Measurements from ENCODE around the gene SUCLG1. TPM values are rescaled to one million over a fixed set of nuclear protein-coding genes. Genes with fewer than 3 reads are reported as not detected.

Gene SUCLG1
- 100 to 1,000 TPM in 1 of 2 donors, 10 to 100 TPM in 1; 60.5 to 149 TPM for total RNA-seq
- polyA plus RNA-seq: 100 to 1,000 TPM; 101 to 138 TPM

DNA sequence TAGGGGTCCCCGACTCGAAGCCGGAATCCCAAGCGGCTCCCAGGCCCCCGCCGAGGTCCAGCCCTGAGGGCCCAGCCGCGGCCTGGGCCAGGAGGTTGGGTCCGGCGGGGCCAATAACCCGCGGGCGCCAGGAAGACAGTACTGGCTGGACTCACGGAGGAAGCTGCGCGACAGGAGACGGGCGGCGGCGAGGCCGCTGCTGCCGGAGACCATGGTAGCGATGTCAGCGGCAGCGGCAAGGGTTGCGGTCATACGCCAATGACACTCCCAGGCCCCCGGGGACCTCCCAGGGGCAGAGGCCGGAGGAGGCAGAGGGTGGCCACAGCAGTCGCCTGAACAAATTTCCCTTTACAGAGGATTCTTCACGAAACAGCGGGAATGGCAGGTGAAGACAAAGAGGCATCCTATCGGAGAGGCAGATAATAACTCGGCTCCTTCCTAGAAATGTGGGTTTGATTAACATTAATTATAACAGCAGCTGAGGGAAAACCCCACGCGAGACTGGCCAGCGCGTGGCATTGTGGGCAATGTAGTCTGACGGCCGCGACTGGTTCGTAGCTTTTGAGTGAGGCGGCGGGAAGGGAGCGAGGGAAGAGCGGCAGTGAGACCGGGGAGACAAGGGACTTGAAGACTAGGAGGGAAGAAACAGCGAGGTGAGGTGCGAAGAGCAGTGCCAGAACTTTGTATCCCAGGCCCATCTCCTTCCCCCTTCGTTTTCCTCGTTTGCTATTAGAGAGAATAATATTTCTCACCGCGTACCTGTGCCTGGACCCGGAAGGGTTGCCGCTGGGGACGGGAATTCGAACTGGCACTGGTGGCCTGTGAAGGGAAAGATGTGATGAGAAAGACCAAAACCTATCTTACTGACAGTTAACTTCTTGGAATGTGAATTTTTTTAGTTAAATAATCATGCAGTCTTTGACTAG, at the start of gene SUCLG1:
TSS of gene SUCLG1 (minus strand) at position 263 of the 926 bp plus-strand sequence. CDS start at position 252, 11 bp downstream.
- Histone ChIP-seq H3K36me3 (ENCODE audit: control insufficient read depth in 4 of 4, insufficient read depth in 3 of 4, low read depth in 1 of 4, low read length in 3 of 4) (no peaks in the 10 kb centered on the region), H3K27me3 (ENCODE audit: control insufficient read depth in 4 of 4, insufficient read depth in 4 of 4, low read length in 3 of 4) (no peaks in the 10 kb centered on the region), H3K9me3 (ENCODE audit: control insufficient read depth in 4 of 4, low read length in 3 of 4) (no peaks in the 10 kb centered on the region), H3K4me1 (ENCODE audit: control insufficient read depth in 4 of 4, insufficient read depth in 4 of 4, low read length in 3 of 4) (peaks cover 5 to 47% (median 35%) of the 10 kb centered on the region in 4 donors), H3K4me3 (ENCODE audit: low read depth in 1 of 3, low read length in 3 of 3) (peak within 1 kb of the TSS; percentile 80 to 99 (median 98)), H3K27ac (ENCODE audit: low read depth in 1 of 2, low read length in 2 of 2) (peak within 1 kb of the TSS; percentile 89 to 93), H3K9ac (ENCODE audit: low read depth in 1 of 2, low read length in 2 of 2) (peak within 1 kb of the TSS; percentile 80 to 85)
- DNase-seq (ENCODE audit: low spot score): peak; percentile 84
- under 1% methylated on average over 57 of the region's 57 CpGs for WGBS
- TF ChIP-seq RAD21 (IDR thresholded peaks at IDR 0.05) (no peak), FOXA2 (IDR thresholded peaks at IDR 0.05) (no peak), GABPA (IDR thresholded peaks at IDR 0.05 in 1 of 2, conservative IDR thresholded peaks at IDR 0.05 in 1 of 2) (peak in 1 of 2 donors; percentile 52), YY1 (IDR thresholded peaks at IDR 0.05) (peak; percentile 89), TAF1 (conservative IDR thresholded peaks at IDR 0.05) (no peak), FOXA1 (IDR thresholded peaks at IDR 0.05) (no peak), HNF4A (conservative IDR thresholded peaks at IDR 0.05) (peak; percentile 49), SP1 (IDR thresholded peaks at IDR 0.05) (peak; percentile 50), NR2F2 (IDR thresholded peaks at IDR 0.05) (peak; percentile 85), RXRA (IDR thresholded peaks at IDR 0.05) (peak in 1 of 2 donors; percentile 40), EGR1 (IDR thresholded peaks at IDR 0.05; ENCODE audit: low read depth in 2 of 2) (peak in 1 of 2 donors; percentile 17), JUND (IDR thresholded peaks at IDR 0.05) (peak; percentile 45 to 52), HNF4G (IDR thresholded peaks at IDR 0.05) (peak; percentile 4)
- TF ChIP-seq, protein P1, sequence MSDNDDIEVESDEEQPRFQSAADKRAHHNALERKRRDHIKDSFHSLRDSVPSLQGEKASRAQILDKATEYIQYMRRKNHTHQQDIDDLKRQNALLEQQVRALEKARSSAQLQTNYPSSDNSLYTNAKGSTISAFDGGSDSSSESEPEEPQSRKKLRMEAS (IDR thresholded peaks at IDR 0.05): peak; percentile 69
- TF ChIP-seq, protein P2, sequence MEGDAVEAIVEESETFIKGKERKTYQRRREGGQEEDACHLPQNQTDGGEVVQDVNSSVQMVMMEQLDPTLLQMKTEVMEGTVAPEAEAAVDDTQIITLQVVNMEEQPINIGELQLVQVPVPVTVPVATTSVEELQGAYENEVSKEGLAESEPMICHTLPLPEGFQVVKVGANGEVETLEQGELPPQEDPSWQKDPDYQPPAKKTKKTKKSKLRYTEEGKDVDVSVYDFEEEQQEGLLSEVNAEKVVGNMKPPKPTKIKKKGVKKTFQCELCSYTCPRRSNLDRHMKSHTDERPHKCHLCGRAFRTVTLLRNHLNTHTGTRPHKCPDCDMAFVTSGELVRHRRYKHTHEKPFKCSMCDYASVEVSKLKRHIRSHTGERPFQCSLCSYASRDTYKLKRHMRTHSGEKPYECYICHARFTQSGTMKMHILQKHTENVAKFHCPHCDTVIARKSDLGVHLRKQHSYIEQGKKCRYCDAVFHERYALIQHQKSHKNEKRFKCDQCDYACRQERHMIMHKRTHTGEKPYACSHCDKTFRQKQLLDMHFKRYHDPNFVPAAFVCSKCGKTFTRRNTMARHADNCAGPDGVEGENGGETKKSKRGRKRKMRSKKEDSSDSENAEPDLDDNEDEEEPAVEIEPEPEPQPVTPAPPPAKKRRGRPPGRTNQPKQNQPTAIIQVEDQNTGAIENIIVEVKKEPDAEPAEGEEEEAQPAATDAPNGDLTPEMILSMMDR (IDR thresholded peaks at IDR 0.05; ENCODE audit: low read depth, low read length, missing input control): no peak
- TF ChIP-seq, protein P3, sequence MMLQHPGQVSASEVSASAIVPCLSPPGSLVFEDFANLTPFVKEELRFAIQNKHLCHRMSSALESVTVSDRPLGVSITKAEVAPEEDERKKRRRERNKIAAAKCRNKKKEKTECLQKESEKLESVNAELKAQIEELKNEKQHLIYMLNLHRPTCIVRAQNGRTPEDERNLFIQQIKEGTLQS (IDR thresholded peaks at IDR 0.05): no peak
- TF ChIP-seq, protein P4, sequence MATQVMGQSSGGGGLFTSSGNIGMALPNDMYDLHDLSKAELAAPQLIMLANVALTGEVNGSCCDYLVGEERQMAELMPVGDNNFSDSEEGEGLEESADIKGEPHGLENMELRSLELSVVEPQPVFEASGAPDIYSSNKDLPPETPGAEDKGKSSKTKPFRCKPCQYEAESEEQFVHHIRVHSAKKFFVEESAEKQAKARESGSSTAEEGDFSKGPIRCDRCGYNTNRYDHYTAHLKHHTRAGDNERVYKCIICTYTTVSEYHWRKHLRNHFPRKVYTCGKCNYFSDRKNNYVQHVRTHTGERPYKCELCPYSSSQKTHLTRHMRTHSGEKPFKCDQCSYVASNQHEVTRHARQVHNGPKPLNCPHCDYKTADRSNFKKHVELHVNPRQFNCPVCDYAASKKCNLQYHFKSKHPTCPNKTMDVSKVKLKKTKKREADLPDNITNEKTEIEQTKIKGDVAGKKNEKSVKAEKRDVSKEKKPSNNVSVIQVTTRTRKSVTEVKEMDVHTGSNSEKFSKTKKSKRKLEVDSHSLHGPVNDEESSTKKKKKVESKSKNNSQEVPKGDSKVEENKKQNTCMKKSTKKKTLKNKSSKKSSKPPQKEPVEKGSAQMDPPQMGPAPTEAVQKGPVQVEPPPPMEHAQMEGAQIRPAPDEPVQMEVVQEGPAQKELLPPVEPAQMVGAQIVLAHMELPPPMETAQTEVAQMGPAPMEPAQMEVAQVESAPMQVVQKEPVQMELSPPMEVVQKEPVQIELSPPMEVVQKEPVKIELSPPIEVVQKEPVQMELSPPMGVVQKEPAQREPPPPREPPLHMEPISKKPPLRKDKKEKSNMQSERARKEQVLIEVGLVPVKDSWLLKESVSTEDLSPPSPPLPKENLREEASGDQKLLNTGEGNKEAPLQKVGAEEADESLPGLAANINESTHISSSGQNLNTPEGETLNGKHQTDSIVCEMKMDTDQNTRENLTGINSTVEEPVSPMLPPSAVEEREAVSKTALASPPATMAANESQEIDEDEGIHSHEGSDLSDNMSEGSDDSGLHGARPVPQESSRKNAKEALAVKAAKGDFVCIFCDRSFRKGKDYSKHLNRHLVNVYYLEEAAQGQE (IDR thresholded peaks at IDR 0.05): peak; percentile 72
- TF ChIP-seq, protein P5, sequence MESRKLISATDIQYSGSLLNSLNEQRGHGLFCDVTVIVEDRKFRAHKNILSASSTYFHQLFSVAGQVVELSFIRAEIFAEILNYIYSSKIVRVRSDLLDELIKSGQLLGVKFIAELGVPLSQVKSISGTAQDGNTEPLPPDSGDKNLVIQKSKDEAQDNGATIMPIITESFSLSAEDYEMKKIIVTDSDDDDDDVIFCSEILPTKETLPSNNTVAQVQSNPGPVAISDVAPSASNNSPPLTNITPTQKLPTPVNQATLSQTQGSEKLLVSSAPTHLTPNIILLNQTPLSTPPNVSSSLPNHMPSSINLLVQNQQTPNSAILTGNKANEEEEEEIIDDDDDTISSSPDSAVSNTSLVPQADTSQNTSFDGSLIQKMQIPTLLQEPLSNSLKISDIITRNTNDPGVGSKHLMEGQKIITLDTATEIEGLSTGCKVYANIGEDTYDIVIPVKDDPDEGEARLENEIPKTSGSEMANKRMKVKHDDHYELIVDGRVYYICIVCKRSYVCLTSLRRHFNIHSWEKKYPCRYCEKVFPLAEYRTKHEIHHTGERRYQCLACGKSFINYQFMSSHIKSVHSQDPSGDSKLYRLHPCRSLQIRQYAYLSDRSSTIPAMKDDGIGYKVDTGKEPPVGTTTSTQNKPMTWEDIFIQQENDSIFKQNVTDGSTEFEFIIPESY (IDR thresholded peaks at IDR 0.05): peak; percentile 96
